K562 (cell line): Measurements from ENCODE around the gene TIMP2.
A peak's percentile ranks its signal among the peaks of the same experiment; 100 is the strongest.

Experiments
- CBX5 ChIP-seq: IDR thresholded peaks from 2 replicates; pipeline ENCODE4 v1.6.1; 2014; ENCODE audit warnings: low read depth, borderline replicate concordance
- E2F5 ChIP-seq: sonication (generic); formaldehyde crosslinking; IDR thresholded peaks from 2 replicates; pipeline ENCODE4 v1.8.0; 2022; ENCODE audit warnings: mild to moderate bottlenecking, missing genetic modification reagents
- KDM1A ChIP-seq, 2 experiments: fragments of 450-650 bp; IDR thresholded peaks; 2 replicates each; pipeline ENCODE4 v1.6.1; 2016; ENCODE audit warnings: mild to moderate bottlenecking in 2 of 2
- KLF16 ChIP-seq: IDR thresholded peaks from 2 replicates; pipeline ENCODE4 v1.6.1; 2016; ENCODE audit warnings: antibody characterized with exemption
- NCOR1 ChIP-seq: fragments of 450-650 bp; IDR thresholded peaks from 2 replicates; pipeline ENCODE4 v1.6.1; 2016; ENCODE audit warnings: mild to moderate bottlenecking, moderate library complexity
- SMC3 ChIP-seq: conservative IDR thresholded peaks from 2 replicates; pipeline ENCODE4 v1.6.1; 2011; ENCODE audit warnings: low read depth, low read length, improper control_type of control experiment; ENCODE audit not compliant: insufficient read depth
- STAG1 ChIP-seq: sonication (generic); formaldehyde crosslinking; IDR thresholded peaks from 2 replicates; pipeline ENCODE4 v1.5.0; 2020; ENCODE audit warnings: missing genetic modification reagents, borderline replicate concordance
- TCF7 ChIP-seq: sonication (generic); IDR thresholded peaks from 2 replicates; pipeline ENCODE4 v1.6.1; 2016; ENCODE audit warnings: antibody characterized with exemption, borderline replicate concordance
- ZBTB8A ChIP-seq: fragments of 450-650 bp; IDR thresholded peaks from 2 replicates; pipeline ENCODE4 v1.6.1; 2018; ENCODE audit warnings: mild to moderate bottlenecking, moderate library complexity; ENCODE audit not compliant: partially characterized antibody

GRCh38 chr17:78853926-78854394 is 71.2 kb downstream of the TIMP2 start:
- TF ChIP-seq NCOR1 (peak; percentile 76), SMC3 (no peak), KDM1A (IDR thresholded peaks at IDR 0.05) (no peak), CBX5 (no peak), KLF16 (peak; percentile 27; the same call in 1 of the 2 replicates), STAG1 (CRISPR knock-in tag) (no peak), E2F5 (CRISPR knock-in tag) (no peak), TCF7 (no peak), ZBTB8A (no peak)
